Measurements from ENCODE around the gene RAB11B. TPM values are rescaled to one million over a fixed set of nuclear protein-coding genes. Genes with fewer than 3 reads are reported as not detected.

RAB11B gene
- total and polyA plus RNA-seq, 10 of the 15 experiments (the other 5 are each of a cell fraction or from before 2014, with no cell fraction given), result 0.92 to 82.5 (median 17.9) TPM

- POLR2A ChIA-PET, result no interaction called here
- no peaks in the 10 kb centered on the region for H3K27me3 ChIP-seq (replicated peaks in 1 of 2; ENCODE audit: control insufficient read depth in 2 of 2, insufficient read depth in 2 of 2, low read length in 1 of 2)
- SMC1A ChIA-PET (ENCODE audit: uncharacterized antibody, unreplicated experiment), result no interaction called here
- RAD21 ChIA-PET (ENCODE audit: unreplicated experiment), result no interaction called here
- DNase-seq (ENCODE audit: low read depth, low spot score) (no peak), FAIRE-seq (no peak), ATAC-seq (no peak)
- H3K4me2 ChIP-seq (ENCODE audit: control insufficient read depth, insufficient read depth), result no peak overlapping the region
- H3K36me3 ChIP-seq (ENCODE audit: control insufficient read depth in 2 of 2, insufficient read depth in 2 of 2, low read length in 1 of 2), result no peaks in the 10 kb centered on the region
- H3K9ac ChIP-seq (ENCODE audit: control insufficient read depth, insufficient read depth, low read length), result no peak overlapping the region
- no peak overlapping the region for H3K4me3 ChIP-seq
- TF ChIP-seq SREBF2 (IDR thresholded peaks at IDR 0.05; ENCODE audit: low read length) (no peak), ZNF274 (IDR thresholded peaks at IDR 0.05; ENCODE audit: insufficient read depth, insufficient read length) (no peak), BRCA1 (IDR thresholded peaks at IDR 0.05; ENCODE audit: low read depth, low read length) (no peak), RBBP5 (conservative IDR thresholded peaks at IDR 0.05) (no peak), SMAD1 (IDR thresholded peaks at IDR 0.05; ENCODE audit: low read depth, partially characterized antibody) (no peak), PBX3 (IDR thresholded peaks at IDR 0.05; ENCODE audit: insufficient replicate concordance, low read depth, low read length) (no peak), CHD4 (IDR thresholded peaks at IDR 0.05) (no peak), CREB1 (IDR thresholded peaks at IDR 0.05; ENCODE audit: low read depth) (no peak), ZBED1 (IDR thresholded peaks at IDR 0.05; ENCODE audit: borderline replicate concordance) (no peak), ZNF217 (IDR thresholded peaks at IDR 0.05) (no peak), ATF3 (IDR thresholded peaks at IDR 0.05; ENCODE audit: borderline replicate concordance, extremely low read depth, low read depth, low read length) (no peak), KDM1A (IDR thresholded peaks at IDR 0.05; ENCODE audit: borderline replicate concordance) (no peak)
- TF ChIP-seq, protein P1, sequence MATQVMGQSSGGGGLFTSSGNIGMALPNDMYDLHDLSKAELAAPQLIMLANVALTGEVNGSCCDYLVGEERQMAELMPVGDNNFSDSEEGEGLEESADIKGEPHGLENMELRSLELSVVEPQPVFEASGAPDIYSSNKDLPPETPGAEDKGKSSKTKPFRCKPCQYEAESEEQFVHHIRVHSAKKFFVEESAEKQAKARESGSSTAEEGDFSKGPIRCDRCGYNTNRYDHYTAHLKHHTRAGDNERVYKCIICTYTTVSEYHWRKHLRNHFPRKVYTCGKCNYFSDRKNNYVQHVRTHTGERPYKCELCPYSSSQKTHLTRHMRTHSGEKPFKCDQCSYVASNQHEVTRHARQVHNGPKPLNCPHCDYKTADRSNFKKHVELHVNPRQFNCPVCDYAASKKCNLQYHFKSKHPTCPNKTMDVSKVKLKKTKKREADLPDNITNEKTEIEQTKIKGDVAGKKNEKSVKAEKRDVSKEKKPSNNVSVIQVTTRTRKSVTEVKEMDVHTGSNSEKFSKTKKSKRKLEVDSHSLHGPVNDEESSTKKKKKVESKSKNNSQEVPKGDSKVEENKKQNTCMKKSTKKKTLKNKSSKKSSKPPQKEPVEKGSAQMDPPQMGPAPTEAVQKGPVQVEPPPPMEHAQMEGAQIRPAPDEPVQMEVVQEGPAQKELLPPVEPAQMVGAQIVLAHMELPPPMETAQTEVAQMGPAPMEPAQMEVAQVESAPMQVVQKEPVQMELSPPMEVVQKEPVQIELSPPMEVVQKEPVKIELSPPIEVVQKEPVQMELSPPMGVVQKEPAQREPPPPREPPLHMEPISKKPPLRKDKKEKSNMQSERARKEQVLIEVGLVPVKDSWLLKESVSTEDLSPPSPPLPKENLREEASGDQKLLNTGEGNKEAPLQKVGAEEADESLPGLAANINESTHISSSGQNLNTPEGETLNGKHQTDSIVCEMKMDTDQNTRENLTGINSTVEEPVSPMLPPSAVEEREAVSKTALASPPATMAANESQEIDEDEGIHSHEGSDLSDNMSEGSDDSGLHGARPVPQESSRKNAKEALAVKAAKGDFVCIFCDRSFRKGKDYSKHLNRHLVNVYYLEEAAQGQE (IDR thresholded peaks at IDR 0.05; ENCODE audit: low read depth, low read length), result no peak
- WGBS (ENCODE audit: insufficient coverage, insufficient replicate concordance, low lambda C conversion rate, missing lambda C conversion rate), result 86% methylated on average over 15 of the region's 20 CpGs
- CTCF ChIA-PET, result no interaction called here
- no peak overlapping the region for H2AFZ ChIP-seq (ENCODE audit: control insufficient read depth, low read depth, low read length)
- intact Hi-C loops (cut with micrococcal nuclease; ENCODE audit: unreplicated experiment), result no loop called here
- no TSS peak for BruUV-seq (replicated peaks)
- H4K20me1 ChIP-seq (ENCODE audit: control insufficient read depth, insufficient read depth), result no peaks in the 10 kb centered on the region
- no peaks in the 10 kb centered on the region for H3K79me2 ChIP-seq (ENCODE audit: control insufficient read depth, insufficient read depth, low read length)
- no peak overlapping the region for H3K27ac ChIP-seq (ENCODE audit: control insufficient read depth, insufficient read depth)
- in situ Hi-C loops (cut with MboI), result no loop called here
- H3K4me1 ChIP-seq (ENCODE audit: control insufficient read depth, insufficient read depth, low read length), result no peaks in the 10 kb centered on the region
- no peaks in the 10 kb centered on the region for H3K9me3 ChIP-seq (replicated peaks; ENCODE audit: control insufficient read depth, insufficient read depth, low read length)
These were observed 40.5 kb downstream of the RAB11B start for GRCh38 chr19:8430650-8431049.
